ENCODE data around the gene IL6. TPM values are rescaled to one million over a fixed set of nuclear protein-coding genes. Genes with fewer than 3 reads are reported as not detected.
"Not testable (repeated sequence)": the region's sequence is repeated elsewhere in the genome, so short reads cannot be mapped to it uniquely, and the experiment has no call there.

IL6 gene
- total and polyA plus RNA-seq, 7 donors: 2.1 to 43.3 (median 9.7) TPM; not detected in 1

DNA sequence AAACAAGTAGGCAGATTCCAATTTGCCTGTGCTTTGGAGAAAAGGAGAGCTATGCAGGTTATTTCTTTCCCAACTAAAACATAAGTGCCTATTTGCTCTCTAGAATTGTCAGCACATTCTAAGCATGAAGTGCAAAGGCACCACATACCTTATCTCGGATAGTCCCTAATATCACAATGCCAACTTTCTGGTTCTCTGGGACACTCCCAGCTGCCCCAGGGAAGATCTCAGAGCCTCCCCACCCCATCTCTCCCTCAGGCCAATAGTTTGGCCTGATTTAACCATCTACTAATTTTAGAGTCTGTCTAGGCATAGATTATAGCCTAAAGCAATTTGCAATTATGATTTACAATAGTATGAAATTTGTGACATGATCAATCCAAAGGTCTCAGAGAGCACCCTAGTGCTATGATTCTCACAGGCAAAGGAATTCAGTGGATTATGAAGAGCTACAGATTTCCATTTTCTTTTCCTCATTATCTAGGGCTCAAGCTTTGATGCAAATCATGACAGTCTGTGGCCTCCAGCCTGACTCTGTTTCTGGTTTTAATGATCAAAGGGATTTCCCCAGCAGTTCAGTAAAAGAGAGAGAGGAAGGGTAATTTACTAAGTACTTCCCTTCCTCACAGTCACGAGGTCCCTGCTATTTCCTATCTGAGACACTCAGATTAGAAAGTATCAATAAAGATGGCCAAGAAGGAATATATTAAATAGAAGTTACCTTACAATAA lies 29.0 kb upstream of the IL6 start:
- intact Hi-C loops (cut with DNase I): no loop called here
- Histone ChIP-seq H3K4me3 (no peak overlapping the region), H3K4me1 (no peaks in the 10 kb centered on the region), H3K27ac (no peak overlapping the region), H3K9me3 (no peaks in the 10 kb centered on the region), H3K36me3 (no peaks in the 10 kb centered on the region), H3K27me3 (no peaks in the 10 kb centered on the region)
- WGBS, 2 donors: 38 to 41% methylated on average over 2 of the region's 2 CpGs
- TF ChIP-seq POLR2A (IDR thresholded peaks at IDR 0.05) (no peak), POLR2AphosphoS5 (IDR thresholded peaks at IDR 0.05) (no peak), EP300 (IDR thresholded peaks at IDR 0.05) (no peak)
- TF ChIP-seq, protein P1, sequence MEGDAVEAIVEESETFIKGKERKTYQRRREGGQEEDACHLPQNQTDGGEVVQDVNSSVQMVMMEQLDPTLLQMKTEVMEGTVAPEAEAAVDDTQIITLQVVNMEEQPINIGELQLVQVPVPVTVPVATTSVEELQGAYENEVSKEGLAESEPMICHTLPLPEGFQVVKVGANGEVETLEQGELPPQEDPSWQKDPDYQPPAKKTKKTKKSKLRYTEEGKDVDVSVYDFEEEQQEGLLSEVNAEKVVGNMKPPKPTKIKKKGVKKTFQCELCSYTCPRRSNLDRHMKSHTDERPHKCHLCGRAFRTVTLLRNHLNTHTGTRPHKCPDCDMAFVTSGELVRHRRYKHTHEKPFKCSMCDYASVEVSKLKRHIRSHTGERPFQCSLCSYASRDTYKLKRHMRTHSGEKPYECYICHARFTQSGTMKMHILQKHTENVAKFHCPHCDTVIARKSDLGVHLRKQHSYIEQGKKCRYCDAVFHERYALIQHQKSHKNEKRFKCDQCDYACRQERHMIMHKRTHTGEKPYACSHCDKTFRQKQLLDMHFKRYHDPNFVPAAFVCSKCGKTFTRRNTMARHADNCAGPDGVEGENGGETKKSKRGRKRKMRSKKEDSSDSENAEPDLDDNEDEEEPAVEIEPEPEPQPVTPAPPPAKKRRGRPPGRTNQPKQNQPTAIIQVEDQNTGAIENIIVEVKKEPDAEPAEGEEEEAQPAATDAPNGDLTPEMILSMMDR (IDR thresholded peaks at IDR 0.05): no peak
- DNase-seq: no peak

DNA sequence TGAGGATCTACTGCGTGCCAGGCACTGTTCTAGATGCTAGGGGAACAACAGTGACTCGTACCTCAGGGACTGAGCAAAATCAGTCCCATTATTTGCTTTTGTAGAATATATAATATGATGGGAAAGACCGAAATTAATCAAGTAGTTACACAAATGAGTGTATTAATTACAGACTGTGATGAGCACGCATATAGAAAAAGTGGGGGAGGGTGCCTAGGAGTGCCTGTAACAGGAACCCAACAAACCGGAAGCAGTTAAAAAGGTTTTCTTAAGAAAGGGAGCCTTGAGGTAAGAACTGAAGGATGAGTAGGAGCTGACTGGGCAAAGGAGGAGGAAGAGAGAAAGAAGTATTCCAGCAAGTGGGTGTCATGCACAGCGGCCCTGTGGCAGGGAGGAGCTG lies 28.2 kb upstream of the IL6 start:
- Histone ChIP-seq H3K27me3 (no peaks in the 10 kb centered on the region), H3K27ac (no peak overlapping the region), H3K4me1 (no peaks in the 10 kb centered on the region), H3K9me3 (no peaks in the 10 kb centered on the region), H3K36me3 (no peaks in the 10 kb centered on the region), H3K4me3 (no peak overlapping the region)
- TF ChIP-seq POLR2A (IDR thresholded peaks at IDR 0.05) (no peak), POLR2AphosphoS5 (IDR thresholded peaks at IDR 0.05) (no peak), EP300 (IDR thresholded peaks at IDR 0.05) (no peak)
- TF ChIP-seq, protein P1 (IDR thresholded peaks at IDR 0.05): no peak
- intact Hi-C loops (cut with DNase I): no loop called here
- WGBS, 2 donors: 75 to 78% methylated on average over 6 of the region's 6 CpGs
- no peak for DNase-seq

DNA sequence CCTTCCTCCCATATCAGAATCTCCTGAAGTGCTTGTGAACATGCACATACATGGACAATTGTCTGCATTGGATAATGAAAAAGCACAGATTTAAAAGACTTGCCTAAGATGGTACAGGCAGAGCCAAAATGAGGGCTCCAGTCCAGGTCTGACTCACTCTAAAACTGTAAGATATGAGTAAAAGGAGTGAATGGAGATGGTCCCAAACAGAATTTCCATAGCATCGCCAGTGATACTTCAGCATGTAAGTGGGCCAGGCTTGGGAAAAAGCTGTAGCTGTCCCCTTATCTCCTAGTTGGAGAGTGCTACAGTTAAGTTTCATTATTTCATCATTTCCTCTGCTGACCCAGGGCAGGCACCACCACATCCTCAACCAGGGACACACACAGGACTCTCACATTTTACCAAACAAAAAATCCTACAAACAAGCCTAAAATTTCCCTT lies 26.4 kb upstream of the IL6 start:
- no peak for TF ChIP-seq POLR2A (IDR thresholded peaks at IDR 0.05)
- no peak for TF ChIP-seq POLR2AphosphoS5 (IDR thresholded peaks at IDR 0.05)
- no peak for TF ChIP-seq EP300 (IDR thresholded peaks at IDR 0.05)
- TF ChIP-seq, protein P1 (IDR thresholded peaks at IDR 0.05): no peak
- Histone ChIP-seq H3K4me3 (no peak overlapping the region), H3K36me3 (no peaks in the 10 kb centered on the region), H3K27me3 (no peaks in the 10 kb centered on the region), H3K4me1 (no peaks in the 10 kb centered on the region), H3K9me3 (no peaks in the 10 kb centered on the region), H3K27ac (no peak overlapping the region)
- DNase-seq: no peak
- 86 to 92% methylated on average over 1 of the region's 1 CpG for WGBS, 2 donors
- intact Hi-C loops (cut with DNase I): no loop called here

DNA sequence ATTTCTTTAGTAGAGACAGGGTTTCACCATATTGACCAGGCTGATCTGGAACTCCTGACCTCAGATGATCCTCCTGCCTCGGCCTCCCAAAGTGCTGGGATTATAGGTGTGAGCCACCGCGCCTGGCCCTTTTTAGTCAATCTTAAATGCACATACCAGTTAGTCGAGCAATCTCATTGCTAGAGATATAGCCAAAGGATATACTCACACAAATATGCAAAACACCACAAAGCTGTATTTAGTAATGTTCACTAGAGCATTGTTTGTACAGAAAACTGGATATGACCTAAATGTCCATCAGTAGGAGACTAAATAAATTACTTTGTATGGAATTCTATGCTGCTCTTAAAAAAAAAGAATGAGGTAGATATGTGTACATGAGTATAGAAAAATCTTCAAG lies 24.5 kb upstream of the IL6 start:
- H3K27me3 ChIP-seq: no peaks in the 10 kb centered on the region

DNA sequence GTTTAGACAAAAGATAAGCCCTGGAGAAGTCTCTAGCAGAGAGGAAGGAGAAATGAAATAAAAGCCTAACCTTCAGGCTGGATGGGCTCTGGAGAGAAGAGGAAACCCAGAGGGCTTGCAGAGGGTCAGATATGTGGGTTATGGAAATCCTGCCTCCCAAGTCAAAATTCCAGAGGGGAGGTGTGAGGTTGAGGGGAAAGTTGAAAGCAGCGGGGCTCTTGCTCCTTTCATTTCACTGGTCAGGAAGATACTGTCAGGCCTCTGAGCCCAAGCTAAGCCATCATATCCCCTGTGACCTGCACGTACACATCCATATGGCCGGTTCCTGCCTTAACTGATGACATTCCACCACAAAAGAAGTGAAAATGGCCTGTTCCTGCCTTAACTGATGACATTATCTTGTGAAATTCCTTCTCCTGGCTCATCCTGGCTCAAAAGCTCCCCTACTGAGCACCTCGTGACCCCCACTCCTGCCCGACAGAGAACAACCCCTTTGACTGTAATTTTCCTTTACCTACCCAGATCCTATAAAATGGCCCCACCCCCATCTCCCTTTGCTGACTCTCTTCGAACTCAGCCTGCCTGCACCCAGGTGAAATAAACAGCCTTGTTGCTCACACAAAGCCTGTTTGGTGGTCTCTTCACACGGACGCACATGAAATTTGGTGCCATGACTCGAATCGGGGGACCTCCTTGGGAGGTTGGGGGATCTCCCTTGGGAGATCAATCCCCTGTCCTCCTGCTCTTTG lies 23.7 kb upstream of the IL6 start:
- intact Hi-C loops (cut with DNase I); H3K4me1 ChIP-seq; H3K4me3 ChIP-seq; H3K27me3 ChIP-seq; H3K27ac ChIP-seq; DNase-seq; H3K36me3 ChIP-seq; H3K9me3 ChIP-seq: not testable (repeated sequence)
- 77 to 87% methylated on average over 8 of the region's 10 CpGs for WGBS, 2 donors

More for the DNA sequence above, 24.5 kb upstream of the IL6 start:
- no peaks in the 10 kb centered on the region for H3K4me1 ChIP-seq
- DNase-seq: no peak
- intact Hi-C loops (cut with DNase I): no loop called here
- H3K9me3 ChIP-seq: no peaks in the 10 kb centered on the region
- TF ChIP-seq POLR2A (IDR thresholded peaks at IDR 0.05) (no peak), EP300 (IDR thresholded peaks at IDR 0.05) (no peak), POLR2AphosphoS5 (IDR thresholded peaks at IDR 0.05) (no peak)
- TF ChIP-seq, protein P1 (IDR thresholded peaks at IDR 0.05): no peak
- no peak overlapping the region for H3K4me3 ChIP-seq
- H3K27ac ChIP-seq: no peak overlapping the region
- no peaks in the 10 kb centered on the region for H3K36me3 ChIP-seq
- 84 to 87% methylated on average over 4 of the region's 4 CpGs for WGBS, 2 donors

DNA sequence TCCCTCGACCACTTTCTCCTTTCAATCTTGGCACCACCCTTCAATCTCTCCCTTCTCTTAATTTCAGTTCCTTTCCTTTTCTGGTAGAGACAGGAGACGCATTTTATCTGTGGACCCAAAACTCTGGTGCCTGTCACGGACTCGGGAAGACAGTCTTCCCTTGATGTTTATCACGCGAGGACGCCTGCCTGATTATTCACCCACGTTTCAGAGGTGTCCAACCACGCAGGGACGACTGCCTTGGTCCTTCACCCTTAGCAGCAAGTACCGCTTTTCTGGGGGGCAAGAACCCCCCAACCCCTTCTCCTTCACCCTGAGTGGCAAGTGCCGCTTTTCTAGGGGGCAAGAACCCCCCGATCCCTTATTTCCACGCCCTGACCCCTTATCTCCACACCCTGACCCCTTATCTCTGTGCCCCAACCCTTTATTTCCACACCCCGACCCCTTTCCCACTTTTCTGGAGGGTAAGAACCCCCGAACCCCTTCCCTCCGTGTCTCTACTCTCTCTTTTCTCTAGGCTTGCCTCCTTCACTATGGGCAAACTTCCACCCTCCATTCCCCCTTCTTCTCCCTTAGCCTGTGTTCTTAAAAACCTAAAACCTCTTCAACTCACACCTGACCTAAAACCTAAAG lies 22.9 kb upstream of the IL6 start:
- intact Hi-C loops (cut with DNase I); H3K36me3 ChIP-seq; H3K9me3 ChIP-seq; DNase-seq; H3K27me3 ChIP-seq; H3K27ac ChIP-seq; H3K4me3 ChIP-seq; H3K4me1 ChIP-seq: not testable (repeated sequence)
- 76 to 87% methylated on average over 17 of the region's 17 CpGs for WGBS, 2 donors

DNA sequence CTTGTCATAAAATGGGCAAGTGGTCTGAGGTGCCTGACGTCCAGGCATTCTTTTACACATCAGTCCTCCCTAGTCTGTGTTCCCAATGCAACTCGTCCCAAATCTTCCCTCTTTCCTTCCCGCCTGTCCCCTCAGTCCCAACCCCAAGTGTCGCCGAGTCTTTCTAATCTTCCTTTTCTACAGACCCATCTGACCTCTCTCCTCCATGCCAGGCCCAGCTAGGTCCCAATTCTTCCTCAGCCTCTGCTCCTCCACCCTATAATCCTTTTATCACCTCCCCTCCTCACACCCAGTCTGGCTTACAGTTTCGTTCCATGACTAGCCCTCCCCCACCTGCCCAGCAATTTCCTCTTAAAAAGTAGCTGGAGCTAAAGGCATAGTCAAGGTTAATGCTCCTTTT lies 22.3 kb upstream of the IL6 start:
- H3K4me3 ChIP-seq; H3K27me3 ChIP-seq; H3K36me3 ChIP-seq; H3K27ac ChIP-seq; H3K9me3 ChIP-seq; DNase-seq; intact Hi-C loops (cut with DNase I); H3K4me1 ChIP-seq: not testable (repeated sequence)
- 67 to 81% methylated on average over 6 of the region's 6 CpGs for WGBS, 2 donors

DNA sequence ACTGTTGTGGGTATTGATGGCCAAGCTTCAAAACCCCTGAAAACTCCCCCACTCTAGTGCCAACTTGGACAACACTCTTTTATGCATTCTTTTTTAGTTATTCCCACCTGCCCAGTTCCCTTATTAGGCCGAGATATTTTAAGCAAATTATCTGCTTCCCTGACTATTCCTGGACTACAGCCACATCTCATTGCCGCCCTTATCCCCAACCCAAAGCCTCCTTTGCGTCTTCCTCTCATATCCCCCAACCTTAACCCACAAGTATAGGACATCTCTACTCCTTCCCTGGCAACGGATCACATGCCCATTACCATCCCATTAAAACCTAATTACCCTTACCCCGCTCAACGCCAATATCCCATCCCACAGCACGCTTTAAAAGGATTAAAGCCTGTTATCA lies 21.1 kb upstream of the IL6 start:
- H3K27me3 ChIP-seq; intact Hi-C loops (cut with DNase I); H3K27ac ChIP-seq; H3K4me1 ChIP-seq; DNase-seq; H3K36me3 ChIP-seq; H3K4me3 ChIP-seq; H3K9me3 ChIP-seq: not testable (repeated sequence)
- WGBS, 2 donors: 80 to 90% methylated on average over 7 of the region's 7 CpGs

Data from sigmoid colon (tissue), 7 donors.